WTC11 (cell line): Measurements from ENCODE around the gene SERGEF. TPM values are rescaled to one million over a fixed set of nuclear protein-coding genes. Genes with fewer than 3 reads are reported as not detected.

ENCODE experiments used
- ATAC-seq: fragments of 200-7000 bp; cut with Tn5 transposase; 2 replicates; pipeline ENCODE4 v1.10.0; 2021; ENCODE audit warnings: mild to moderate bottlenecking, moderate library complexity
- CTCF ChIA-PET: fragments of 300-600 bp; sonication (Branson Sonifier 250); formaldehyde crosslinking; loops from one replicate; lab custom pipeline; 2021; ENCODE audit warnings: antibody characterized with exemption; lab: Charles Lee
- POLR2A ChIA-PET: fragments of 350-600 bp; sonication (Branson Sonifier 250); formaldehyde crosslinking; loops from one replicate; lab custom pipeline; 2021; ENCODE audit warnings: antibody characterized with exemption; lab: Charles Lee
- DNase-seq: peaks from one replicate; pipeline ENCODE4 v3.0.0; 2021; ENCODE audit warnings: low spot score
- H3K27ac Mint-ChIP-seq: 2 replicates; pipeline ENCODE4 v1.8.0; 2021; ENCODE audit warnings: mixed read lengths
- H3K27me3 Mint-ChIP-seq: 2 replicates; pipeline ENCODE4 v1.8.0; 2021; ENCODE audit warnings: low read depth, mild to moderate bottlenecking, moderate library complexity, mixed read lengths
- H3K36me3 Mint-ChIP-seq: 2 replicates; pipeline ENCODE4 v1.8.0; 2021; ENCODE audit warnings: mixed read lengths
- H3K4me1 Mint-ChIP-seq: 2 replicates; pipeline ENCODE4 v1.8.0; 2022; ENCODE audit warnings: mixed read lengths
- H3K4me3 Mint-ChIP-seq: 2 replicates; pipeline ENCODE4 v1.8.0; 2021; ENCODE audit warnings: mild to moderate bottlenecking, moderate library complexity, mixed read lengths
- H3K9me3 Mint-ChIP-seq: 2 replicates; pipeline ENCODE4 v1.8.0; 2021; ENCODE audit warnings: mixed read lengths
- ELF4 ChIP-seq: sonication (generic); formaldehyde crosslinking; IDR thresholded peaks from 2 replicates; pipeline ENCODE4 v1.8.1; 2022; ENCODE audit warnings: low read depth, mild to moderate bottlenecking, moderate library complexity, missing genetic modification reagents
- JUN ChIP-seq: sonication (generic); formaldehyde crosslinking; IDR thresholded peaks from 2 replicates; pipeline ENCODE4 v1.8.0; 2023; ENCODE audit warnings: mild to moderate bottlenecking, missing genetic modification reagents
- NFE2L1 ChIP-seq: sonication (generic); formaldehyde crosslinking; IDR thresholded peaks from 2 replicates; pipeline ENCODE4 v1.8.1; 2023; ENCODE audit warnings: missing genetic modification reagents
- NR1H2 ChIP-seq: sonication (generic); formaldehyde crosslinking; IDR thresholded peaks from 2 replicates; pipeline ENCODE4 v1.9.0; 2021; ENCODE audit warnings: mild to moderate bottlenecking, moderate library complexity, missing genetic modification reagents
- SMAD4 ChIP-seq: sonication (generic); formaldehyde crosslinking; IDR thresholded peaks from 2 replicates; pipeline ENCODE4 v1.8.0; 2022; ENCODE audit warnings: mild to moderate bottlenecking, missing genetic modification reagents
- SOX15 ChIP-seq: fragments of 250-450 bp; sonication (Bioruptor Pico); IDR thresholded peaks from 2 replicates; pipeline ENCODE4 v1.9.0; 2021; ENCODE audit warnings: mild to moderate bottlenecking
- ZBTB43 ChIP-seq: sonication (generic); formaldehyde crosslinking; IDR thresholded peaks from 2 replicates; pipeline ENCODE4 v1.8.1; 2023; ENCODE audit warnings: mild to moderate bottlenecking, missing genetic modification reagents
- ZNF219 ChIP-seq: sonication (generic); formaldehyde crosslinking; IDR thresholded peaks from 2 replicates; pipeline ENCODE4 v1.8.0; 2023; ENCODE audit warnings: missing genetic modification reagents, mild to moderate bottlenecking, borderline replicate concordance
- total RNA-seq: library from RNA; stranded (reverse); gene quantifications from 3 replicates; pipeline ENCODE4 v1.2.3, GENCODE V29; 2021
- TF ChIP-seq, protein P1 (sequence below): sonication (generic); formaldehyde crosslinking; IDR thresholded peaks from 2 replicates; pipeline ENCODE4 v1.8.1; 2022; ENCODE audit warnings: mild to moderate bottlenecking, moderate library complexity, missing genetic modification reagents
- TF ChIP-seq, protein P2 (sequence below): sonication (generic); formaldehyde crosslinking; IDR thresholded peaks from 2 replicates; pipeline ENCODE4 v1.8.0; 2022; ENCODE audit warnings: mild to moderate bottlenecking, missing genetic modification reagents
- TF ChIP-seq, protein P3 (sequence below): sonication (generic); formaldehyde crosslinking; IDR thresholded peaks from 2 replicates; pipeline ENCODE4 v1.8.1; 2022; ENCODE audit warnings: missing genetic modification reagents, borderline replicate concordance
- TF ChIP-seq, protein P4 (sequence below): sonication (generic); formaldehyde crosslinking; IDR thresholded peaks from 2 replicates; pipeline ENCODE4 v1.8.0; 2022; ENCODE audit warnings: mild to moderate bottlenecking, missing genetic modification reagents
- TF ChIP-seq, protein P5 (sequence below): sonication (generic); formaldehyde crosslinking; IDR thresholded peaks from 2 replicates; pipeline ENCODE4 v1.8.0; 2022; ENCODE audit warnings: missing genetic modification reagents

SERGEF gene
- total RNA-seq, 1 experiment from 2014 or later, result 35.5 TPM

DNA sequence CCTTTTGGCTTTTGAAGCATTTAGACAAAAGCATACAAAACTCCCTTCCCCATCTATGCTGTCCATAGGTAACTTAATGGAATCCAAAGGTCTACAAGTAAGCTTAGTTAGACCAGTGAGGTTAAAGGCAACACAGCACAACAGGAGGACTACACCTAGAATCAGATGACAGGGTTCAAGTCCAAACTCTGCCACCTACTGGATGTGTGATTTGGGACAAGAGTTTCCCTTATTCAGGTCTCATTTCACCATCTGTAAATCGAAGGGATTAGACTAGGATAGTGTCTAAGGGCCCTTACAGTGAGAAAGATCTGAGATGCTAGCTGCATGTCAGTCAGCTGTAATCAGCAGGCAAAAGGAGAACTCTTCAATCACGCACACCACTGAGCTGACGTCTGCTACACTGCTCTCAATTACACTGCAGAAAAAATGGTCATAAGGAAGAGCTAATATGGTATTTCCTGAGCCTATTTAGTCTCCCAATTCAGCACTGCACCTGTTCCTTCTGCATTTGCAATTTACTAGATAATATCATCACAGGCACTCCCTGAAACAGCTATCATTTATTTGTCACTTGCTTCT, 82.2 kb downstream of the SERGEF start (continued):
- TF ChIP-seq ZBTB43, result no peak
- TF ChIP-seq ZNF219, result no peak
- TF ChIP-seq, protein P1, sequence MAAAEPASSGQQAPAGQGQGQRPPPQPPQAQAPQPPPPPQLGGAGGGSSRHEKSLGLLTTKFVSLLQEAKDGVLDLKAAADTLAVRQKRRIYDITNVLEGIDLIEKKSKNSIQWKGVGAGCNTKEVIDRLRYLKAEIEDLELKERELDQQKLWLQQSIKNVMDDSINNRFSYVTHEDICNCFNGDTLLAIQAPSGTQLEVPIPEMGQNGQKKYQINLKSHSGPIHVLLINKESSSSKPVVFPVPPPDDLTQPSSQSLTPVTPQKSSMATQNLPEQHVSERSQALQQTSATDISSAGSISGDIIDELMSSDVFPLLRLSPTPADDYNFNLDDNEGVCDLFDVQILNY (CRISPR knock-in tag), result no peak
- TF ChIP-seq JUN (CRISPR knock-in tag), result no peak

GRCh38 chr11:17929171-17929570, 83.7 kb downstream of the SERGEF start:
- H3K27me3 Mint-ChIP-seq, result no peaks in the 10 kb centered on the region
- ATAC-seq, result no peak
- H3K27ac Mint-ChIP-seq, result no peak overlapping the region
- ChIA-PET CTCF (interaction anchor here (1.1 to 6.3 kb wide), 9 partner anchors 16 to 198 kb away, joined by 3 to 43 read pairs (median 10); partner anchors contain the start of gene KCNC1), POLR2A (no interaction called here)
- H3K36me3 Mint-ChIP-seq, result peaks cover 10% of the 10 kb centered on the region
- no peak overlapping the region for H3K4me3 Mint-ChIP-seq
- H3K4me1 Mint-ChIP-seq, result peaks cover 28% of the 10 kb centered on the region
- no peak for DNase-seq
- no peak for TF ChIP-seq SMAD4 (CRISPR knock-in tag)
- TF ChIP-seq, protein P2, sequence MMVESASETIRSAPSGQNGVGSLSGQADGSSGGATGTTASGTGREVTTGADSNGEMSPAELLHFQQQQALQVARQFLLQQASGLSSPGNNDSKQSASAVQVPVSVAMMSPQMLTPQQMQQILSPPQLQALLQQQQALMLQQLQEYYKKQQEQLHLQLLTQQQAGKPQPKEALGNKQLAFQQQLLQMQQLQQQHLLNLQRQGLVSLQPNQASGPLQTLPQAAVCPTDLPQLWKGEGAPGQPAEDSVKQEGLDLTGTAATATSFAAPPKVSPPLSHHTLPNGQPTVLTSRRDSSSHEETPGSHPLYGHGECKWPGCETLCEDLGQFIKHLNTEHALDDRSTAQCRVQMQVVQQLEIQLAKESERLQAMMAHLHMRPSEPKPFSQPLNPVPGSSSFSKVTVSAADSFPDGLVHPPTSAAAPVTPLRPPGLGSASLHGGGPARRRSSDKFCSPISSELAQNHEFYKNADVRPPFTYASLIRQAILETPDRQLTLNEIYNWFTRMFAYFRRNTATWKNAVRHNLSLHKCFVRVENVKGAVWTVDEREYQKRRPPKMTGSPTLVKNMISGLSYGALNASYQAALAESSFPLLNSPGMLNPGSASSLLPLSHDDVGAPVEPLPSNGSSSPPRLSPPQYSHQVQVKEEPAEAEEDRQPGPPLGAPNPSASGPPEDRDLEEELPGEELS (CRISPR knock-in tag), result no peak
- peaks cover 10% of the 10 kb centered on the region for H3K9me3 Mint-ChIP-seq

DNA sequence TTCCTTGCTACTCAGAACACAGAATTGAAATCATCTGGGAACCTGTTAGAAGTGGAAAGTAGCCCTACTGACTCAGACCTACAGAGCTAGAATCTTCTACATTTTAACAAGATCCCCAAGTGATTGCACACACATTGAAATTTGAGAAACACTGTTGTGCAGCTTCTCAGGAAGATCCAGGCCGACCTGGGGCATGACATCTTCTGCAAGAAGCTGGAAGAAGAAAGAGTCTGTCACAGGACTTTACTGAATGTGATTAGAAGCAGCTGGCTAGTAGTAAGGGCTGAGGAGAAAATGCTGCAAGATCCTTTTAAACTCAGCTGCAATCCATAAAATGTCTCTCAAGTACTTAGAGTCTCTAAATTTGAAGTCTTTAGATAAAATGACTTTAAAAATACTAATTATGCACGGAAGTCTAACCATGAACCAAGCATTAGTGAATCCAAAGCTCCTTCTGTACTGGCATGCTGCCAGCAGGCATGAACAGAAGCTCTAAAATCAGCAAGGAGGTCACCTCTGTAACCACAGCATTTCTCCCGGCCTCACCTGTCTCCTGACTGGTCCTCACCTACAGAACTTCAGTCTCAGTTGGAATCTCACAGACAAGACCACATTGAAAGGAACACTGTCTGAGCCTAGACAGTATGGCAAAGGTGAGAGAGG, 85.0 kb downstream of the SERGEF start:
- H3K4me3 Mint-ChIP-seq, result no peak overlapping the region
- POLR2A ChIA-PET, result no interaction called here
- H3K27me3 Mint-ChIP-seq, result no peaks in the 10 kb centered on the region
- TF ChIP-seq NR1H2 (CRISPR knock-in tag) (no peak), SOX15 (CRISPR knock-in tag) (no peak), NFE2L1 (CRISPR knock-in tag) (no peak), ELF4 (CRISPR knock-in tag) (no peak)
- TF ChIP-seq, protein P3, sequence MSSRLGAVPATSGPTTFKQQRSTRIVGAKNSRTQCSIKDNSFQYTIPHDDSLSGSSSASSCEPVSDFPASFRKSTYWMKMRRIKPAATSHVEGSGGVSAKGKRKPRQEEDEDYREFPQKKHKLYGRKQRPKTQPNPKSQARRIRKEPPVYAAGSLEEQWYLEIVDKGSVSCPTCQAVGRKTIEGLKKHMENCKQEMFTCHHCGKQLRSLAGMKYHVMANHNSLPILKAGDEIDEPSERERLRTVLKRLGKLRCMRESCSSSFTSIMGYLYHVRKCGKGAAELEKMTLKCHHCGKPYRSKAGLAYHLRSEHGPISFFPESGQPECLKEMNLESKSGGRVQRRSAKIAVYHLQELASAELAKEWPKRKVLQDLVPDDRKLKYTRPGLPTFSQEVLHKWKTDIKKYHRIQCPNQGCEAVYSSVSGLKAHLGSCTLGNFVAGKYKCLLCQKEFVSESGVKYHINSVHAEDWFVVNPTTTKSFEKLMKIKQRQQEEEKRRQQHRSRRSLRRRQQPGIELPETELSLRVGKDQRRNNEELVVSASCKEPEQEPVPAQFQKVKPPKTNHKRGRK, result no peak
- TF ChIP-seq, protein P4, sequence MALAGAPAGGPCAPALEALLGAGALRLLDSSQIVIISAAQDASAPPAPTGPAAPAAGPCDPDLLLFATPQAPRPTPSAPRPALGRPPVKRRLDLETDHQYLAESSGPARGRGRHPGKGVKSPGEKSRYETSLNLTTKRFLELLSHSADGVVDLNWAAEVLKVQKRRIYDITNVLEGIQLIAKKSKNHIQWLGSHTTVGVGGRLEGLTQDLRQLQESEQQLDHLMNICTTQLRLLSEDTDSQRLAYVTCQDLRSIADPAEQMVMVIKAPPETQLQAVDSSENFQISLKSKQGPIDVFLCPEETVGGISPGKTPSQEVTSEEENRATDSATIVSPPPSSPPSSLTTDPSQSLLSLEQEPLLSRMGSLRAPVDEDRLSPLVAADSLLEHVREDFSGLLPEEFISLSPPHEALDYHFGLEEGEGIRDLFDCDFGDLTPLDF (CRISPR knock-in tag), result no peak
- TF ChIP-seq, protein P5, sequence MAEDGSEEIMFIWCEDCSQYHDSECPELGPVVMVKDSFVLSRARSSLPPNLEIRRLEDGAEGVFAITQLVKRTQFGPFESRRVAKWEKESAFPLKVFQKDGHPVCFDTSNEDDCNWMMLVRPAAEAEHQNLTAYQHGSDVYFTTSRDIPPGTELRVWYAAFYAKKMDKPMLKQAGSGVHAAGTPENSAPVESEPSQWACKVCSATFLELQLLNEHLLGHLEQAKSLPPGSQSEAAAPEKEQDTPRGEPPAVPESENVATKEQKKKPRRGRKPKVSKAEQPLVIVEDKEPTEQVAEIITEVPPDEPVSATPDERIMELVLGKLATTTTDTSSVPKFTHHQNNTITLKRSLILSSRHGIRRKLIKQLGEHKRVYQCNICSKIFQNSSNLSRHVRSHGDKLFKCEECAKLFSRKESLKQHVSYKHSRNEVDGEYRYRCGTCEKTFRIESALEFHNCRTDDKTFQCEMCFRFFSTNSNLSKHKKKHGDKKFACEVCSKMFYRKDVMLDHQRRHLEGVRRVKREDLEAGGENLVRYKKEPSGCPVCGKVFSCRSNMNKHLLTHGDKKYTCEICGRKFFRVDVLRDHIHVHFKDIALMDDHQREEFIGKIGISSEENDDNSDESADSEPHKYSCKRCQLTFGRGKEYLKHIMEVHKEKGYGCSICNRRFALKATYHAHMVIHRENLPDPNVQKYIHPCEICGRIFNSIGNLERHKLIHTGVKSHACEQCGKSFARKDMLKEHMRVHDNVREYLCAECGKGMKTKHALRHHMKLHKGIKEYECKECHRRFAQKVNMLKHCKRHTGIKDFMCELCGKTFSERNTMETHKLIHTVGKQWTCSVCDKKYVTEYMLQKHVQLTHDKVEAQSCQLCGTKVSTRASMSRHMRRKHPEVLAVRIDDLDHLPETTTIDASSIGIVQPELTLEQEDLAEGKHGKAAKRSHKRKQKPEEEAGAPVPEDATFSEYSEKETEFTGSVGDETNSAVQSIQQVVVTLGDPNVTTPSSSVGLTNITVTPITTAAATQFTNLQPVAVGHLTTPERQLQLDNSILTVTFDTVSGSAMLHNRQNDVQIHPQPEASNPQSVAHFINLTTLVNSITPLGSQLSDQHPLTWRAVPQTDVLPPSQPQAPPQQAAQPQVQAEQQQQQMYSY, result no peak
- peaks cover 28% of the 10 kb centered on the region for H3K4me1 Mint-ChIP-seq
- ATAC-seq, result no peak
- no peak for DNase-seq
- H3K27ac Mint-ChIP-seq, result peak overlapping the region; percentile 30; the same call in 1 of the 2 replicates
- H3K36me3 Mint-ChIP-seq, result peaks cover 6% of the 10 kb centered on the region
- CTCF ChIA-PET, result interaction anchor here (1.0 to 6.3 kb wide), 6 partner anchors 20 to 193 kb away, joined by 3 to 43 read pairs (median 6); partner anchors contain the start of gene KCNC1
- H3K9me3 Mint-ChIP-seq, result peaks cover 5% of the 10 kb centered on the region
